HG03432 (cell line): ENCODE results near the gene DYNLL1.
A peak's percentile ranks its signal among the peaks of the same experiment; 100 is the strongest.
"Not testable (repeated sequence)": the region's sequence is repeated elsewhere in the genome, so short reads cannot be mapped to it uniquely, and the experiment has no call there.

Experiments used
- ATAC-seq: cut with Tn5 transposase; IDR thresholded peaks from one replicate; pipeline ENCODE4 v1.9.1; 2021; ENCODE audit warnings: mild to moderate bottlenecking, moderate library complexity; ENCODE audit not compliant: unreplicated experiment

DYNLL1 gene

GRCh38 chr12:120504587-120504986 lies 8.7 kb downstream of the DYNLL1 start:
- no peak for ATAC-seq

DNA sequence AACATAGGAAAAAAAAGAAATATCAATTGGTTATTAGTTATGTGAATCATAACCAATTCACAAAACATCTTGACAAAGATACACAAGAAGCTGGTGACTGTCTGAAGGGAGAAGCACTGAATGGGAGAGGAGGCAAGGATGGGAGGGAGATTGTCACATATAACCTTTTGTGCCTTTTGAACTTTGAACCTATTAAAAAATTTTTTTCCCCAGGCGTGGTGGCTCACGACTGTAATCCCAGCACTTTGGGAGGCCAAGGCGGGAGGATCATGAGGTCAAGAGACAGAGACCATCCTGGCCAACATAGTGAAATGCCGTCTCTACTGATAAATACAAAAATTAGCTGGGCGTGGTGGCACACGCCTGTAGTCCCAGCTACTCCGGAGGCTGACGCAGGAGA lies 12.6 kb downstream of the DYNLL1 start:
- no peak for ATAC-seq

DNA sequence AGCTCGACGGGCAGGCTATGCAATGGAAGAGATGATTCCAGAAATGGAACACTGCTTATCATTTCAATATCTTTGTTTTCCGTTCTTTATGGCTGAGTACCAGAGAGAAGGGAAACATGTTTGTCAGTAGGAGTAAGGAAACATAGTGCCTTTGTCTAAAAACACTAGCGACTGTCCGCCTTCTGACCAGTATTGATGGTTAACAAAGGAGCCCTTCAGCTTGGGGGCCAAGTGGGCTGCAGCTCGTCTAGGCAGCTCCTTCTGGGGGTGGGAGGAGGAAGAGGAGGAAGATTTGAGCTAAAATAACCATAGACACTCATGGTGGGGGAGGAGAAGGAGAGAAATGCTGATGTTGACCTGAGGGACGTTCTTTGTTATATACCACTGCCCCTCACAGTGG lies 18.1 kb downstream of the DYNLL1 start:
- ATAC-seq = no peak

- no peak for ATAC-seq
Observed at GRCh38 chr12:120515496-120515895, 19.6 kb downstream of the DYNLL1 start.

DNA sequence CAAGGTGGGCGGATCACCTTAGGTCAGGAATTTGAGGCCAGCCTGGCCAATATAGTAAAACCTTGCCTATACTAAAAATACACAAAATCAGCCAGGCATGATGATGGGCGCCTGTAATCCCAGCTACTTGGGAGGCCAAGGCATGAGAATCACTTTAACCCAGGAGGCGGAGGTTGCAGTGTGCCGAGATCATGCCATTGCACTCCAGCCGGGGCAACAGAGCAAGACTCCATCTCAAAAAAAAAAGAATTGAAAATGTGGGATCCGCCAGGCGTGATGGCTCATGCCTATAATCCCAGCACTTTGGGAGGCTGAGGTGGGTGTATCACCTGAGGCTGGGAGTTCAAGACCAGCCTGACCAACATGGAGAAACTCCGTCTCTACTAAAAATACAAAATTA lies 23.4 kb downstream of the DYNLL1 start:
- ATAC-seq = not testable (repeated sequence)

DNA sequence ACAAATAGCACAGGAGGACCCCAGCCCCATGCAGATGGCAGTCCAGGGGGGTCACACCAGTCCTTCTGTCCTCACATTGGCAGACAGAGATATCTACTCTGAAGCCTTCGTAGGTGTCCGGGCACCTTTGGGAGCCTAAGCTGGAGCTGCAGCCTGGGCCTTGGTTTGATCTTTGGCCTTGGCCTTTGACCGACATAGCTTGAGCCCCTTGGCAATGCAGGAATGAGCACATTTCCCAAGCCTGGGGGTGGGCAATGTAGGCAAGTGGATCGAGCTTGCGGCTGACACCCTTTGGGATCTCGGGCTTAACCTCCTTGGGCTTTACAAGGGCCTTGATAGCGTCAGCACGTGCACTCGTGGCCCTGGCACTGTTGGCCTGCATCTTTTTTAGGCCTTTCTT lies 26.7 kb downstream of the DYNLL1 start:
- ATAC-seq = no peak

DNA sequence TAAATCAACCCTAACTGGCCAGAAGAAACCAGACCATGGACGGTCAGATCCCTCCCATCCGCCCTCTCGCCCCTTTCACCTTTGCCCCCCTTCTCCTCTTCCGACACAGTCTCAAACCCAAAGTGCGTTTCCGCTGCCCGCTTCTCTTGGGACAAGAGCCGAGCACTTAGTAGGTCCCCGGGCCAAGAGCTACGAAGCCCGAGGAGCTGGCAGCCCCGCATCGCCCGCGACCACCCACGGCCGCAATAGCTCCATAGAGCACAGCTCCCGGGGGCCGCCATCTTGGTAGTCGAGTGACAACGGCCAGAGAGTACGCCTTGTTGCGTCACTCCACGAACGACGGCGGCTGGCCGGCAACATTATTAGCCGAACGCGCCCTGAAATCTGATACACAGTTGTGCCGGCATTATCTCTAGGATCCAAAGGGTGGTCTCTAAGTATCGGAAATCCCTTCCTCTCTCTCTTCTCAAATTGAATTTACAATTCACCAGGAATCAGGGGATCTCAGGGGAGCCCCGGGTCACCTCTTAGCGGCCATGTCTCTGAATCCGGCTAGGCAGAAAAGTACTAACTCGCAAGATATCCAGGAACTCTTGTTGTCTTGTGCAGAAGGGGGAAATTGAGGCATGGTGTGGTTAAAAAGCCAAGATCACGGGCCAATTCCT lies 33.1 kb downstream of the DYNLL1 start, which contains the start of gene COQ5:
Gene COQ5, minus strand, starts transcription at position 298 of the 665 bp plus-strand sequence. Its CDS starts 17 bp downstream, at position 281.
- peak; percentile 81 for ATAC-seq

GRCh38 chr12:120529641-120530417 lies 33.9 kb downstream of the DYNLL1 start:
- ATAC-seq = no peak

GRCh38 chr12:120530418-120530761 lies 34.5 kb downstream of the DYNLL1 start:
- not testable (repeated sequence) for ATAC-seq

DNA sequence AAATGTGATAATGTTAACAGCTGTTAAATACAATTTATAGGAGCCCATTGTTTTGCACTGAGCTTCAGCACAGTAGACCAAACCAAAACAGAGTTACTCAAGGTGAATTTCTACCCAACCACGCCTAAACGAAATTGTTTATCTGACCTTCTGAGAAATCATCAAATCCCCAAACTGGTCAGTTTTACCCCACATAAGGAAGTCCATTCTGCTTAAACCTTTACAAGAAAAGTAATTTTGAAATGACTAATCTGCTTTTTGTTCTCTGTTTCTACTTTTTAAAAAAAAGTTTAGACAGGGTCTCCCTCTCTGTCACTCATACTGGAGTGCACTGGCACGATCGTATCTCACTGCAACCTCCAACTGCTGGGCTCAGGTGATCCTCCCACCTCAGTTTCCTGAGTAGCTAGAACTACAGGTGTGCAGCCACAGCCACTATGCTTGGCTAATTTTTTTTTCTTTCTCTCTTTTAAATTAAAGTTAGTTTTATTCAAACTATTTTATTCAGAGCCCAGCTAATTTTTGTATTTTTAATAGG lies 36.9 kb downstream of the DYNLL1 start:
- no peak for ATAC-seq

DNA sequence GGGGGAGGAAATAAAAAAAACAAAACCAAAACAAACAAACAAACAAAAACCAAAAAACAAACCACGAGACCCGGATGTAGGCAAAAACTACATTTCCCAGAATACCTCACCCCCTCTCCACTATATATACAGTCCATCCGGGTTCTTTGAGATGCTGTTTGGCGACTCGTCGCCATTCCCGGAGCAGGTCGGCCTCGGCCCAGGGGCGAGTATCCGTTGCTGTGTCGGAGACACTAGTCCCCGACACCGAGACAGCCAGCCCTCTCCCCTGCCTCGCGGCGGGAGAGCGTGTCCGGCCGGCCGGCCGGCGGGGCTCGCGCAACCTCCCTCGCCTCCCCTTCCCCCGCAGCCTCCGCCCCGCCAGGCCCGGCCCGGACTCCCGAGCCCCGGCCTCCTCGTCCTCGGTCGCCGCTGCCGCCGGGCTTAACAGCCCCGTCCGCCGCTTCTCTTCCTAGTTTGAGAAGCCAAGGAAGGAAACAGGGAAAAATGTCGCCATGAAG lies 38.3 kb downstream of the DYNLL1 start, which contains the start of gene RNF10:
Gene RNF10, plus strand, starts transcription at position 154 of the 500 bp plus-strand sequence. CDS start 456 bp downstream, outside the sequence.
- peak; percentile 70 for ATAC-seq

GRCh38 chr12:120534703-120535655 lies 39.1 kb downstream of the DYNLL1 start:
- peak; percentile 37 for ATAC-seq

DNA sequence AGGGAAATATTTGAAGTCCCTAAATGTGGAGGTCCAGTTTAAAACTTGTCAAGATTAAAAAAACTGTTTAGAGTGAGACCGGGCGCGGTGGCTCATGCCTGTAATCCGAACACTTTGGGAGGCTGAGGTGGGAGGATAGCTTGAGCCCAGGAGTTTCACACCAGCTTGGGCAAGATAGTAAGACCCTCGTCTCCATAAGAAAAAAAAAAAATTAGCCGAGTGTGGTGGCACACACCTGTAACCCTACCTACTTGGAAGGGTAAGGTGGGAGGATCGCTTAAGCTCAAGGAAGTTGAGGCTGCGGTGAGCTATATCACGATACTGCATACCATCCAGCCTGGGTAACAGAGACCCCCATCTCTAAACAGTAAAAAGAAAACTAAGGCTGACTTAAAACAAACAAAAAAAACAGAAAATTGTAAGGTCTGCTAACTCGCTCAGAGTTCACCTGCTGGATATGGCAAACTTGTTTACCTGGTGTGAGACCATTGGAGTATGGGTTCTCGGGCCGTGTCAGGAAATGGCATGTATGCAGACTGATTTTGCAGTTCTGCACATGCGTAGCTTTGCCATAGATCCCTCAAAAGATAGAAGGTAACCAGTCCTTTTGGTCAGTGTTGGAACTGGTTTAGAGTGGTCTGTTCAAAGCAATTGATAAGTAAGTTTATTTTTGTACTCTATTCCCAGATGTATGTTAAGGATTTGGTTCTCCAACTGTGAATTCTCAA lies 40.3 kb downstream of the DYNLL1 start:
- ATAC-seq = no peak

GRCh38 chr12:120537856-120538220 lies 41.9 kb downstream of the DYNLL1 start:
- ATAC-seq = no peak

DNA sequence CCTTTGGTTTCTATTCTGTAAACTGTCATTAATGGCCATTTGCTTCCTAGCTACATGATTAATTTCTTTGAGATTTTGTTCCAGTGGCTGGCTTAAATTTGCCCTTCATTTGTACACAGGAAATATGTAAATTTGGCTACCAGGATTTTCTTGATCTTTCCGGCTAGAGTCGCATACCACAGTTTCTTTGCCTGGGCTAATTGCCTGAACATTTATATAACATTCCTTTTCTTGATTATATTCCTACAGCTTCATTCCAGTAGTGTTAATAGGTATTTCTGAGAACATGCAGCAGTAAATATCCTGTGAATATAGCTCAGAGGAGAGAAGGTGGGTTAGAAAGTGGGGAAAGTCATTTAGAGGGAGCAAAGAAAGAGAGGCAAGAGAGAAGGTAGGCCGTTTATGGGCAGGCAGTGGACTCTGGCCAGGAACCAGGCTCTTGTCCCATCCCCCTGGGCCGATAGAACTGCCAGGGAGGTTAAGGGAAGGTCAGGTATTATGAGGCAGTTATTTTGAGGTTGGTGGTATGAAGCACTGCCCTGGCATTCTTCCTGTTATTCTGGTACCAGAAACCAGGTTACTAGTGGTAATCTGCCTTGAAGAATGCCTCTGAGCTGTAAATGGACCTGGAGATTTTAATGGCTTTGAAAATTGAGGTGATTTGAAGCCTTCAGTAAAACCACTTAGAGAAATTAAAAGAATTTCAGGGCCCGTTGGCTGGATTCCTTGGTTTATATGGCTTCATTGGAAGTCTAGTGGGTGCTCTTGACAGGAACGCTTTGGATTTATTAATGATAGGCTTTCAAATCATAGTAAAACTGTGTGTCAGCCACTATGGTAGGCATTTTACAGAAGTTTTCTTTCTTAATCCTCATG lies 42.6 kb downstream of the DYNLL1 start:
- no peak for ATAC-seq

GRCh38 chr12:120539303-120539702 lies 43.4 kb downstream of the DYNLL1 start:
- ATAC-seq = no peak

- no peak for ATAC-seq
Observed at GRCh38 chr12:120540445-120540844, 44.5 kb downstream of the DYNLL1 start.

- no peak for ATAC-seq
Observed at GRCh38 chr12:120542166-120542565, 46.3 kb downstream of the DYNLL1 start.

DNA sequence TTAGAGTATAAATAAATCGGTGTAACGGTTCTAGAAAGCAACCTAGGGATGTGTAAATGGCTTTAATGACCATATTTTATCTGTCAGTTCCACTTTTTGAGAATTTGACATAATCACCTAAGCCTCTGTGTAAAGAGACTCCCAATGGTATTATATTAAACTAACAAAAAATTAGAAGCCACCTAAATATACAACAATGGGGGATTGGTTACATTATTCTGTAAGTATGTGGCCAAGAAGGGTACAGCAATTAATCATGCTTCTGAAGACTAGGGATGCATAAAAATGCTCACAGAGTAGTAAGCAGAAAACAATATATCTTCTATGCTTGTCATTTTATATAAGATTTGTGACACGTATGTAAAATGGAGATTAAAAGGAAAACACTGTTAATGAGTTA lies 48.8 kb downstream of the DYNLL1 start:
- ATAC-seq = no peak
